HG02642 (cell line): Measurements from ENCODE around the gene GALNT12.

Experiments used
- ATAC-seq: cut with Tn5 transposase; IDR thresholded peaks from one replicate; pipeline ENCODE4 v1.9.1; 2021; ENCODE audit warnings: mild to moderate bottlenecking; ENCODE audit not compliant: unreplicated experiment, poor library complexity

The GALNT12 gene

GRCh38 chr9:98781588-98782383 lies 25.7 kb upstream of the GALNT12 start:
- no peak for ATAC-seq

- no peak for ATAC-seq
Measured at GRCh38 chr9:98783518-98784226, 23.8 kb upstream of the GALNT12 start.

- no peak for ATAC-seq
Measured at GRCh38 chr9:98784831-98785806, 22.4 kb upstream of the GALNT12 start.

GRCh38 chr9:98786750-98787510 lies 20.5 kb upstream of the GALNT12 start:
- no peak for ATAC-seq

- no peak for ATAC-seq
Measured at GRCh38 chr9:98787766-98788335, 19.6 kb upstream of the GALNT12 start.

- no peak for ATAC-seq
Measured at GRCh38 chr9:98789483-98790133, 17.9 kb upstream of the GALNT12 start.

- ATAC-seq, result no peak
Measured at GRCh38 chr9:98790134-98790841, 17.2 kb upstream of the GALNT12 start.

- peak; percentile 61 for ATAC-seq
Measured at GRCh38 chr9:98790842-98791607, 16.4 kb upstream of the GALNT12 start.

GRCh38 chr9:98791608-98792490 lies 15.6 kb upstream of the GALNT12 start:
- no peak for ATAC-seq

GRCh38 chr9:98793031-98793430 lies 14.4 kb upstream of the GALNT12 start:
- ATAC-seq, result no peak

- no peak for ATAC-seq
Measured at GRCh38 chr9:98794802-98795201, 12.7 kb upstream of the GALNT12 start.

- ATAC-seq, result no peak
Measured at GRCh38 chr9:98795295-98795955, 12.0 kb upstream of the GALNT12 start.

GRCh38 chr9:98795970-98796363 lies 11.5 kb upstream of the GALNT12 start:
- peak; percentile 30 for ATAC-seq

- ATAC-seq, result peak; percentile 85
Measured at GRCh38 chr9:98796364-98797101, 10.9 kb upstream of the GALNT12 start, which contains the start of gene ANKS6. ANKS6 (minus strand) TSS chr9:98796555; CDS start chr9:98796491, 64 bp downstream.

GRCh38 chr9:98797491-98797890 lies 10.0 kb upstream of the GALNT12 start:
- no peak for ATAC-seq
